Prostate gland (tissue), 2 donors: Measurements from ENCODE around the gene AUTS2. TPM values are rescaled to one million over a fixed set of nuclear protein-coding genes. Genes with fewer than 3 reads are reported as not detected.

Experiments used
- DNase-seq: peaks from one replicate; pipeline ENCODE4 v3.0.0-alpha.2; 2019; ENCODE audit warnings: low spot score
- H3K27ac ChIP-seq, 2 donors: fragments of 200-600 bp; sonication (generic); 2 replicates each; pipeline ENCODE4 v1.5.1; 2017 to 2019
- H3K27me3 ChIP-seq: fragments of 200-600 bp; sonication (generic); replicated peaks from 2 replicates; pipeline ENCODE4 v1.5.1; 2019; ENCODE audit not compliant: insufficient read depth
- H3K36me3 ChIP-seq, 2 donors: fragments of 200-600 bp; sonication (generic); 1 replicate in 1 of 2; 2 replicates in 1 of 2; pipeline versions ENCODE4 v1.5.1 to v1.8.1; 2017 to 2019
- H3K4me1 ChIP-seq: fragments of 200-600 bp; sonication (generic); replicated peaks from 2 replicates; pipeline ENCODE4 v1.5.1; 2019
- H3K4me3 ChIP-seq, 2 donors: fragments of 200-600 bp; sonication (generic); 2 replicates each; pipeline ENCODE4 v1.5.1; 2017 to 2019
- H3K9me3 ChIP-seq: fragments of 200-600 bp; sonication (generic); 2 replicates; pipeline ENCODE4 v1.5.1; 2017
- CTCF ChIP-seq, 4 experiments: fragments of 200-600 bp in 2 of 4; fragments of 450-650 bp in 2 of 4; sonication (generic) in 2 of 4; IDR thresholded peaks; 1 replicate in 3 of 4; 2 replicates in 1 of 4; pipeline ENCODE4 v1.5.1; 2016 to 2019; ENCODE audit warnings: antibody characterized with exemption in 4 of 4, mild to moderate bottlenecking in 2 of 4, moderate library complexity in 2 of 4
- POLR2A ChIP-seq: fragments of 450-650 bp; IDR thresholded peaks from one replicate; pipeline ENCODE4 v1.6.1; 2016; ENCODE audit warnings: antibody characterized with exemption, mild to moderate bottlenecking
- POLR2AphosphoS5 ChIP-seq: sonication (generic); formaldehyde crosslinking; IDR thresholded peaks from one replicate; pipeline ENCODE4 v1.6.1; 2017; ENCODE audit warnings: antibody characterized with exemption
- WGBS: methylation state at CpG from one replicate; pipeline ENCODE4 v1.1.5; 2018; 5-methylcytosine and 5-hydroxymethylcytosine counted together
- intact Hi-C: fragments of 100-400 bp; cut with DNase I; formaldehyde crosslinking; loops from one replicate; pipeline ENCODE4 v1.14.2; 2022
- total RNA-seq, 2 donors: library from RNA; depleted of rRNA; stranded (reverse); fragments of >200 nt; gene quantifications; one replicate each; pipeline ENCODE4 v1.1.0, GENCODE V29; 2016

AUTS2 gene
- total RNA-seq: 10 to 100 TPM; 25.0 to 55.2 TPM

GRCh38 chr7:69598081-69598486 is at the start of gene AUTS2:
AUTS2 (plus strand) TSS chr7:69598475; CDS start chr7:69599654, 1,179 bp downstream.
- H3K4me1 ChIP-seq: no peaks in the 10 kb centered on the region
- H3K9me3 ChIP-seq: no peaks in the 10 kb centered on the region
- H3K27ac ChIP-seq: peak within 1 kb of the TSS; percentile 93 to 94
- 1% methylated on average over 31 of the region's 63 CpGs for WGBS
- intact Hi-C loops: loop anchor here (10.0 kb wide), 1 partner anchor 187 kb away; no protein-coding TSS in a partner anchor
- peak; percentile 41 for TF ChIP-seq POLR2AphosphoS5
- no peak for TF ChIP-seq CTCF (IDR thresholded peaks at IDR 0.05)
- TF ChIP-seq POLR2A: no peak
- H3K36me3 ChIP-seq: no peaks in the 10 kb centered on the region
- no peaks in the 10 kb centered on the region for H3K27me3 ChIP-seq
- peak; percentile 88 for DNase-seq
- H3K4me3 ChIP-seq: peak within 1 kb of the TSS; percentile 75 to 86

GRCh38 chr7:69550991-69551390 is 47.3 kb upstream of the AUTS2 start:
- H3K36me3 ChIP-seq: no peaks in the 10 kb centered on the region
- TF ChIP-seq POLR2A (no peak), CTCF (IDR thresholded peaks at IDR 0.05) (no peak), POLR2AphosphoS5 (no peak)
- H3K27ac ChIP-seq: no peak overlapping the region
- H3K4me3 ChIP-seq: no peak overlapping the region
- DNase-seq: no peak
- no peaks in the 10 kb centered on the region for H3K27me3 ChIP-seq
- WGBS: 68% methylated on average over 6 of the region's 6 CpGs
- no peaks in the 10 kb centered on the region for H3K9me3 ChIP-seq
- H3K4me1 ChIP-seq: no peaks in the 10 kb centered on the region
- intact Hi-C loops: no loop called here

GRCh38 chr7:69553190-69553589 is 45.1 kb upstream of the AUTS2 start:
- Histone ChIP-seq H3K4me1 (no peaks in the 10 kb centered on the region), H3K9me3 (no peaks in the 10 kb centered on the region), H3K36me3 (no peaks in the 10 kb centered on the region), H3K4me3 (no peak overlapping the region), H3K27me3 (no peaks in the 10 kb centered on the region), H3K27ac (no peak overlapping the region)
- 79% methylated on average over 1 of the region's 1 CpG for WGBS
- intact Hi-C loops: no loop called here
- TF ChIP-seq POLR2A (no peak), POLR2AphosphoS5 (no peak), CTCF (IDR thresholded peaks at IDR 0.05) (no peak)
- DNase-seq: no peak

- H3K9me3 ChIP-seq: no peaks in the 10 kb centered on the region
- no peaks in the 10 kb centered on the region for H3K36me3 ChIP-seq
- H3K27me3 ChIP-seq: no peaks in the 10 kb centered on the region
- no peaks in the 10 kb centered on the region for H3K4me1 ChIP-seq
- H3K4me3 ChIP-seq: no peak overlapping the region
- no peak overlapping the region for H3K27ac ChIP-seq
- peak; percentile 14 for DNase-seq
- TF ChIP-seq CTCF (IDR thresholded peaks at IDR 0.05) (no peak), POLR2A (no peak), POLR2AphosphoS5 (peak; percentile 68)
- intact Hi-C loops: no loop called here
- 30% methylated on average over 8 of the region's 8 CpGs for WGBS
Measured at GRCh38 chr7:69561266-69561960, 36.9 kb upstream of the AUTS2 start.
